ENCODE data around the gene AHCTF1. TPM values are rescaled to one million over a fixed set of nuclear protein-coding genes. Genes with fewer than 3 reads are reported as not detected.

AHCTF1 gene
- total and polyA plus RNA-seq, 2 donors (not counting 1 experiment from before 2014, with no cell fraction given): 15.8 to 30.6 TPM

GRCh38 chr1:246794048-246794827, 137.5 kb downstream of the AHCTF1 start:
- Histone ChIP-seq H3K9me3 (ENCODE audit: control insufficient read depth, insufficient read depth, low read depth, low read length) (no peaks in the 10 kb centered on the region), H2AFZ (ENCODE audit: low read length) (peak overlapping the region; percentile 2)

GRCh38 chr1:246793356-246793896, 138.3 kb downstream of the AHCTF1 start:
- Histone ChIP-seq H3K4me2 (ENCODE audit: extremely low read depth, insufficient read depth, low read length) (no peak overlapping the region), H3K79me2 (ENCODE audit: control insufficient read depth, insufficient read depth, low read length) (no peaks in the 10 kb centered on the region), H3K4me1 (ENCODE audit: control insufficient read depth, extremely low read depth, insufficient read depth, low read length) (peaks cover 3% of the 10 kb centered on the region), H2AFZ (ENCODE audit: low read length) (no peak overlapping the region), H3K27ac (ENCODE audit: insufficient read depth, low read length) (no peak overlapping the region), H4K20me1 (ENCODE audit: control insufficient read depth, extremely low read depth, insufficient read depth, low read length) (no peaks in the 10 kb centered on the region), H3K9me3 (ENCODE audit: control insufficient read depth, insufficient read depth, low read depth, low read length) (no peaks in the 10 kb centered on the region), H3K4me3 (replicated peaks in 1 of 4; ENCODE audit: control extremely low read depth in 1 of 4, insufficient read depth in 1 of 4, low read depth in 3 of 4, low read length in 4 of 4) (no peak overlapping the region), H3K9ac (ENCODE audit: insufficient read depth, low read length) (no peak overlapping the region), H3K27me3 (ENCODE audit: control insufficient read depth, insufficient read depth, low read length) (no peaks in the 10 kb centered on the region), H3K36me3 (ENCODE audit: control insufficient read depth, insufficient read depth, low read length) (no peaks in the 10 kb centered on the region)
- DNase-seq (ENCODE audit: low read depth in 2 of 2): no peak
- TF ChIP-seq EZH2 (IDR thresholded peaks at IDR 0.05; ENCODE audit: low read length, missing control alignments) (no peak), CTCF (conservative IDR thresholded peaks at IDR 0.05 in 1 of 2, IDR thresholded peaks at IDR 0.05 in 1 of 2; ENCODE audit: low read depth in 1 of 2, low read length in 2 of 2) (no peak)

More at GRCh38 chr1:246794048-246794827, 137.5 kb downstream of the AHCTF1 start:
- Histone ChIP-seq H4K20me1 (ENCODE audit: control insufficient read depth, extremely low read depth, insufficient read depth, low read length) (no peaks in the 10 kb centered on the region), H3K9ac (ENCODE audit: insufficient read depth, low read length) (no peak overlapping the region), H3K27ac (ENCODE audit: insufficient read depth, low read length) (no peak overlapping the region), H3K27me3 (ENCODE audit: control insufficient read depth, insufficient read depth, low read length) (no peaks in the 10 kb centered on the region), H3K79me2 (ENCODE audit: control insufficient read depth, insufficient read depth, low read length) (no peaks in the 10 kb centered on the region), H3K4me2 (ENCODE audit: extremely low read depth, insufficient read depth, low read length) (peak overlapping the region; percentile 68), H3K4me1 (ENCODE audit: control insufficient read depth, extremely low read depth, insufficient read depth, low read length) (peaks cover 3% of the 10 kb centered on the region), H3K4me3 (replicated peaks in 1 of 4; ENCODE audit: control extremely low read depth in 1 of 4, insufficient read depth in 1 of 4, low read depth in 3 of 4, low read length in 4 of 4) (no peak overlapping the region), H3K36me3 (ENCODE audit: control insufficient read depth, insufficient read depth, low read length) (no peaks in the 10 kb centered on the region)
- no peak for TF ChIP-seq CTCF (conservative IDR thresholded peaks at IDR 0.05 in 1 of 2, IDR thresholded peaks at IDR 0.05 in 1 of 2; ENCODE audit: low read depth in 1 of 2, low read length in 2 of 2)
- no peak for TF ChIP-seq EZH2 (IDR thresholded peaks at IDR 0.05; ENCODE audit: low read length, missing control alignments)
- peak; percentile 2 to 54 for DNase-seq (ENCODE audit: low read depth in 2 of 2)

GRCh38 chr1:246792603-246793002, 139.1 kb downstream of the AHCTF1 start:
- Histone ChIP-seq H4K20me1 (ENCODE audit: control insufficient read depth, extremely low read depth, insufficient read depth, low read length) (no peaks in the 10 kb centered on the region), H2AFZ (ENCODE audit: low read length) (no peak overlapping the region), H3K4me3 (replicated peaks in 1 of 4; ENCODE audit: control extremely low read depth in 1 of 4, insufficient read depth in 1 of 4, low read depth in 3 of 4, low read length in 4 of 4) (no peak overlapping the region), H3K27me3 (ENCODE audit: control insufficient read depth, insufficient read depth, low read length) (no peaks in the 10 kb centered on the region), H3K36me3 (ENCODE audit: control insufficient read depth, insufficient read depth, low read length) (no peaks in the 10 kb centered on the region), H3K4me1 (ENCODE audit: control insufficient read depth, extremely low read depth, insufficient read depth, low read length) (peaks cover 3% of the 10 kb centered on the region), H3K79me2 (ENCODE audit: control insufficient read depth, insufficient read depth, low read length) (no peaks in the 10 kb centered on the region), H3K9ac (ENCODE audit: insufficient read depth, low read length) (no peak overlapping the region), H3K27ac (ENCODE audit: insufficient read depth, low read length) (no peak overlapping the region), H3K4me2 (ENCODE audit: extremely low read depth, insufficient read depth, low read length) (no peak overlapping the region), H3K9me3 (ENCODE audit: control insufficient read depth, insufficient read depth, low read depth, low read length) (no peaks in the 10 kb centered on the region)
- TF ChIP-seq CTCF (conservative IDR thresholded peaks at IDR 0.05 in 1 of 2, IDR thresholded peaks at IDR 0.05 in 1 of 2; ENCODE audit: low read depth in 1 of 2, low read length in 2 of 2): no peak
- no peak for TF ChIP-seq EZH2 (IDR thresholded peaks at IDR 0.05; ENCODE audit: low read length, missing control alignments)
- DNase-seq (ENCODE audit: low read depth in 2 of 2): no peak
